GM10248 (cell line): ENCODE measurements around the gene JMJD4.

Experiments used
- CTCF ChIA-PET: fragments of 300-600 bp; sonication (Branson Sonifier 250); formaldehyde crosslinking; extraction: SDS; loops from one replicate; lab custom pipeline; 2021; ENCODE audit warnings: antibody characterized with exemption; lab: Yijun Ruan, JAX
- POLR2A ChIA-PET: fragments of 350-650 bp; sonication (Branson Sonifier 250); formaldehyde crosslinking; extraction: SDS; loops from one replicate; lab custom pipeline; 2020; ENCODE audit warnings: antibody characterized with exemption; lab: Yijun Ruan, JAX
- DNase-seq: peaks from one replicate; pipeline ENCODE4 v3.0.0; 2012; ENCODE audit errors: extremely low spot score
- CTCF ChIP-seq: IDR thresholded peaks from 2 replicates; pipeline ENCODE4 v1.5.1; 2012; ENCODE audit warnings: mild to moderate bottlenecking, low read depth; ENCODE audit errors: extremely low read depth, missing control alignments, control extremely low read depth

The JMJD4 gene

GRCh38 chr1:227753999-227754711 is 19.1 kb upstream of the JMJD4 start:
- DNase-seq = no peak
- ChIA-PET POLR2A (no interaction called here), CTCF (interaction anchor here (0.8 to 3.9 kb wide), 3 partner anchors 8 to 24 kb away, joined by 3 to 12 read pairs (median 6); no protein-coding TSS in a partner anchor)
- TF ChIP-seq CTCF = no peak

- ChIA-PET CTCF (interaction anchor here (1.0 to 1.3 kb wide), 3 partner anchors 9 to 269 kb away, joined by 3 read pairs; partner anchors contain the start of genes JMJD4 and SNAP47), POLR2A (no interaction called here)
- no peak for DNase-seq
- no peak for TF ChIP-seq CTCF
Observed at GRCh38 chr1:227749916-227750710, 15.0 kb upstream of the JMJD4 start.

GRCh38 chr1:227749225-227749624 is 14.1 kb upstream of the JMJD4 start:
- ChIA-PET CTCF (interaction anchor here (1.3 kb wide), 1 partner anchor 9 kb away, joined by 3 read pairs; no protein-coding TSS in a partner anchor), POLR2A (no interaction called here)
- DNase-seq = no peak
- no peak for TF ChIP-seq CTCF

GRCh38 chr1:227748496-227749182 is 13.5 kb upstream of the JMJD4 start:
- DNase-seq = no peak
- CTCF ChIA-PET = interaction anchor here (1.0 kb wide), 1 partner anchor 14 kb away, joined by 4 read pairs; no protein-coding TSS in a partner anchor
- POLR2A ChIA-PET = no interaction called here
- TF ChIP-seq CTCF = no peak

GRCh38 chr1:227747948-227748495 is 12.9 kb upstream of the JMJD4 start:
- ChIA-PET CTCF (interaction anchor here (1.0 to 1.1 kb wide), 2 partner anchors 14 to 27 kb away, joined by 3 to 4 read pairs; no protein-coding TSS in a partner anchor), POLR2A (no interaction called here)
- TF ChIP-seq CTCF = no peak
- DNase-seq = no peak
